Measurements from ENCODE around the gene ZNF804A.

DNA sequence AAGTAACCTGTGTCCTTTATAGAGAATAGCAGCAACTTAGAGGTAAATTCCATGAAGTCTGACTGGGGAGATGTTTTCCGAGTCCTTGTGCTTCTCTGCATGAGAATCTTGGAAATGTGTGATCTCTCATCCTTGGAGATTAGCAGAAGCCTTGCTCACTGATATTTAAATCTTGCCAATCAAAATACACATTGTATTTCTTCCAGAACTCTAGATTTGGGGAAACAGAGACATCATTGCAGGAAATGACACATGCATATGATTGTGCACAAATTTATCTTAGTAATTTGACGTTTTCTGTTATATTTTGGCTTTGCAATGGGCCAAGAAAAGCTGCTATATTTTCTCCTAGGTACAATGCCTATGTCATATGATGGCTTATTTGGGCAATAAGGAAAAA, 182.6 kb downstream of the ZNF804A start:
- TF ChIP-seq EZH2 (IDR thresholded peaks at IDR 0.05; ENCODE audit: insufficient read depth, low read length), result no peak
- TF ChIP-seq, protein P1, sequence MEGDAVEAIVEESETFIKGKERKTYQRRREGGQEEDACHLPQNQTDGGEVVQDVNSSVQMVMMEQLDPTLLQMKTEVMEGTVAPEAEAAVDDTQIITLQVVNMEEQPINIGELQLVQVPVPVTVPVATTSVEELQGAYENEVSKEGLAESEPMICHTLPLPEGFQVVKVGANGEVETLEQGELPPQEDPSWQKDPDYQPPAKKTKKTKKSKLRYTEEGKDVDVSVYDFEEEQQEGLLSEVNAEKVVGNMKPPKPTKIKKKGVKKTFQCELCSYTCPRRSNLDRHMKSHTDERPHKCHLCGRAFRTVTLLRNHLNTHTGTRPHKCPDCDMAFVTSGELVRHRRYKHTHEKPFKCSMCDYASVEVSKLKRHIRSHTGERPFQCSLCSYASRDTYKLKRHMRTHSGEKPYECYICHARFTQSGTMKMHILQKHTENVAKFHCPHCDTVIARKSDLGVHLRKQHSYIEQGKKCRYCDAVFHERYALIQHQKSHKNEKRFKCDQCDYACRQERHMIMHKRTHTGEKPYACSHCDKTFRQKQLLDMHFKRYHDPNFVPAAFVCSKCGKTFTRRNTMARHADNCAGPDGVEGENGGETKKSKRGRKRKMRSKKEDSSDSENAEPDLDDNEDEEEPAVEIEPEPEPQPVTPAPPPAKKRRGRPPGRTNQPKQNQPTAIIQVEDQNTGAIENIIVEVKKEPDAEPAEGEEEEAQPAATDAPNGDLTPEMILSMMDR (IDR thresholded peaks at IDR 0.05; ENCODE audit: insufficient read depth, low read depth, low read length), result no peak

All from astrocyte (in vitro differentiated cells and primary cell).